Upper lobe of left lung (tissue), 4 donors: ENCODE measurements around the gene TRIM52.

Experiments
- EP300 ChIP-seq, 4 donors: sonication (generic); formaldehyde crosslinking; IDR thresholded peaks; one replicate each; pipeline ENCODE4 v1.5.1; 2017; ENCODE audit warnings: antibody characterized with exemption in 4 of 4, control low read depth in 2 of 4
- POLR2A ChIP-seq, 4 donors: fragments of 450-650 bp; IDR thresholded peaks; one replicate each; pipeline ENCODE4 v1.5.1; 2016 to 2017; ENCODE audit warnings: antibody characterized with exemption in 4 of 4, mild to moderate bottlenecking in 2 of 4
- TF ChIP-seq, protein P1 (sequence below), 6 experiments: fragments of 450-650 bp in 4 of 6; fragments of 200-600 bp in 2 of 6; sonication (generic) in 2 of 6; IDR thresholded peaks; one replicate each; pipeline ENCODE4 v1.5.1; 2016 to 2019; ENCODE audit warnings: antibody characterized with exemption in 6 of 6

DNA sequence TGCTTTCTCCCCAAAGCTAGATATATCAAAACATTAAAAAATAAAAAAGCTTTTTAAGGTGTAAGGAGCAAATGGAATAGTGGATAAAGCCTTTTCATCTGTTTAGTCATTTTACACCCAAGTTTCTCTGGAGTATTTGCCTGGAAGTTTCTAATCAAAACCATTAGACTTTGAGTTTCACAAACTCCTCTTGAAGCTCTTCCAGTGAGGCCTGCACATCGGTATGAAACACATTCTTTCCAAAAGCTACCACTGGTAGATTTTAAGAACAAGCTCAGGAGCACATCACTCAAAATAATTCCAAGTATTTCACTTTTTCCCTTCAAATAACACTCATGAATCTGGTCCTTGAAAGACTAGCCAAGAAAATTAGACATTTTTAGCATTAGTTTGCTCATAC lies 5.7 kb downstream of the TRIM52 start:
- TF ChIP-seq, protein P1, sequence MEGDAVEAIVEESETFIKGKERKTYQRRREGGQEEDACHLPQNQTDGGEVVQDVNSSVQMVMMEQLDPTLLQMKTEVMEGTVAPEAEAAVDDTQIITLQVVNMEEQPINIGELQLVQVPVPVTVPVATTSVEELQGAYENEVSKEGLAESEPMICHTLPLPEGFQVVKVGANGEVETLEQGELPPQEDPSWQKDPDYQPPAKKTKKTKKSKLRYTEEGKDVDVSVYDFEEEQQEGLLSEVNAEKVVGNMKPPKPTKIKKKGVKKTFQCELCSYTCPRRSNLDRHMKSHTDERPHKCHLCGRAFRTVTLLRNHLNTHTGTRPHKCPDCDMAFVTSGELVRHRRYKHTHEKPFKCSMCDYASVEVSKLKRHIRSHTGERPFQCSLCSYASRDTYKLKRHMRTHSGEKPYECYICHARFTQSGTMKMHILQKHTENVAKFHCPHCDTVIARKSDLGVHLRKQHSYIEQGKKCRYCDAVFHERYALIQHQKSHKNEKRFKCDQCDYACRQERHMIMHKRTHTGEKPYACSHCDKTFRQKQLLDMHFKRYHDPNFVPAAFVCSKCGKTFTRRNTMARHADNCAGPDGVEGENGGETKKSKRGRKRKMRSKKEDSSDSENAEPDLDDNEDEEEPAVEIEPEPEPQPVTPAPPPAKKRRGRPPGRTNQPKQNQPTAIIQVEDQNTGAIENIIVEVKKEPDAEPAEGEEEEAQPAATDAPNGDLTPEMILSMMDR (IDR thresholded peaks at IDR 0.05) = no peak
- no peak for TF ChIP-seq POLR2A (IDR thresholded peaks at IDR 0.05)
- TF ChIP-seq EP300 (IDR thresholded peaks at IDR 0.05) = no peak
